Measurements from ENCODE around the gene ZNF385B.

DNA sequence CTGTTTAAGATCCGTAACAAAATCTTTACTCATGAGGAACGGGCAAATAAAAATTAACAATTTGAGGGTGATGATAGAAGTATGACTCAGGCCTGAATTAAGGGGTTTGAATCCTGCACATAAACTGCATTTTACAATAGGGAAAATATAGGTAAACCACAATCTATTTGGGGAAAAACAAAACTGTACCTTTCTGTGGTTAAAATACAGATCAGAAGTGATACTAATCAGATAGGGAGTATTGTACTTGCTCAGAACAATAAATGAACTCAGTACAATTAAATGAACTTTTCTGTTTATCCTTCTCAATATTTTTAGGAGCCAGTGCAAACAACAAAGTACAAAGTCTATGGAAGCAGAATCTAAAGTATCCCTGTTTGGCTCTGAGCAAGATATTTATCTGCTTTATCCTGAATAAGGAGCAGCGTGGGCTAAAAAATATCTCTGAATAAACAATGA is 287.3 kb downstream of the ZNF385B start:
- TF ChIP-seq CTCF (IDR thresholded peaks at IDR 0.05) (no peak), EZH2 (IDR thresholded peaks at IDR 0.05; ENCODE audit: borderline replicate concordance, insufficient read depth, low read depth, low read length, poor library complexity, severe bottlenecking) (no peak)

All from B cell (primary cell).